GM18519 (cell line): Measurements from ENCODE around the gene JARID2.

ENCODE experiments used
- ATAC-seq: cut with Tn5 transposase; IDR thresholded peaks from one replicate; pipeline ENCODE4 v1.9.1; 2021; ENCODE audit warnings: mild to moderate bottlenecking, moderate library complexity; ENCODE audit not compliant: unreplicated experiment, low FRiP score

JARID2 gene

GRCh38 chr6:15429141-15430110 is 183.6 kb downstream of the JARID2 start:
- ATAC-seq: no peak

GRCh38 chr6:15430186-15430585 is 184.3 kb downstream of the JARID2 start:
- ATAC-seq: no peak

- ATAC-seq: no peak
Observed at GRCh38 chr6:15430931-15431405, 185.1 kb downstream of the JARID2 start.

GRCh38 chr6:15431762-15432483 is 186.1 kb downstream of the JARID2 start:
- ATAC-seq: no peak

GRCh38 chr6:15433511-15433861 is 187.6 kb downstream of the JARID2 start:
- ATAC-seq: no peak

GRCh38 chr6:15434263-15434662 is 188.4 kb downstream of the JARID2 start:
- ATAC-seq: no peak

GRCh38 chr6:15434823-15435380 is 189.0 kb downstream of the JARID2 start:
- ATAC-seq: no peak

GRCh38 chr6:15435468-15435867 is 189.6 kb downstream of the JARID2 start:
- ATAC-seq: no peak

- ATAC-seq: no peak
Observed at GRCh38 chr6:15436451-15436850, 190.6 kb downstream of the JARID2 start.

- no peak for ATAC-seq
Observed at GRCh38 chr6:15437090-15437635, 191.3 kb downstream of the JARID2 start.

- ATAC-seq: no peak
Observed at GRCh38 chr6:15439410-15440025, 193.6 kb downstream of the JARID2 start.

GRCh38 chr6:15440040-15440439 is 194.2 kb downstream of the JARID2 start:
- ATAC-seq: no peak

- no peak for ATAC-seq
Observed at GRCh38 chr6:15441215-15441868, 195.5 kb downstream of the JARID2 start.

GRCh38 chr6:15441981-15442380 is 196.1 kb downstream of the JARID2 start:
- no peak for ATAC-seq

- no peak for ATAC-seq
Observed at GRCh38 chr6:15442467-15442866, 196.6 kb downstream of the JARID2 start.

- no peak for ATAC-seq
Observed at GRCh38 chr6:15443119-15443830, 197.4 kb downstream of the JARID2 start.

GRCh38 chr6:15444081-15444731 is 198.3 kb downstream of the JARID2 start:
- ATAC-seq: no peak

GRCh38 chr6:15444881-15445280 is 199.0 kb downstream of the JARID2 start:
- ATAC-seq: no peak
